NOMO-1 treated with dmso at 0.1 percent for 144 hours (cell line): ENCODE data around the gene TMEM47.

Experiments
- DNase-seq: peaks from one replicate; lab custom pipeline; 2025; ENCODE audit not compliant: unreplicated experiment; lab: John Stamatoyannopoulos, UW

The TMEM47 gene

DNA sequence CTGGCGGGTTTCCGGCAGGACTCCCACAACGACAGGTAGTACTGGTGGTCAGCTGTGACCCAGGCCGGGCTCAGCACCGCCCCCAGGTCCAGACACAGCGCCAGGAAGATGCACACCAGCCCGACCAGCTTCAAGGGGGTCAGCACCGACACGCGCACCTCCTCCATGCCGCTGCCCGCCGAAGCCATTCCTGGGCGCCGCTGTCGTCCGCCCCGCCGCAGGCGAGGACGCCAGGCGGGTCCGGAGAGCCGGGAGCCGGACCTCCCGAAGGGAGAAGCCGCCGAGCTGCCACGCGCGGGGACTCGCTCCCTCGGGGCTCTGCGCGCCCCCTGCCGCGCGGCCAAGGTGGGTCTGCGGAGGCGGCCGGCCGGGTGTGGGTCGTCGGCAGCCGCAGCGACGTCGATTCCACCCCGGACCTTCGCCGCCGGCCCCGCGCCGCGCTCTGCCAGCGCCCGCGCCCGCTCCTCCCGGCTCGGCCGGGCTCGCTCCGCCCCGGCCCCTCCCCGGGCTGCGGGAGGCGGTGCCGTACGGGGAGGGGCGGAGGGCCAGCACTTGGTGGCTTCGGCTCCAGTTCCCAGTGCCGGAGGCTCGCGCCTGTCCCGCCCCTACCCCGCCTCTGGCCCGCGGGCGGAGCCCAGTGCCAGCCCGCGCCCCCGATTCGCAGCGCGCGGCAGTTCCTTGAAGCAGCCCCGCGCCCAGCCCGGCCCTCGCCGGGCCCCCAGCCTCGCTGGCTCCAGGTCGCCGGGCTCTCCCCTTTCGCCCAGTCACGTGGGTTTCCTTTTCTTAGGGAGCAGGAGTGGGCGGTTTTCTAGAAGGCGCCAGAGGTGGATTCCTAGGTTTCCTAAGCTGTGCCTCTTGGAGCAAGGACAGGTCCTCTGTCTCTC lies at the start of gene TMEM47:
TMEM47 (minus strand) TSS at position 444 of the 884 bp plus-strand sequence; CDS start at position 188, 256 bp downstream.
- no peak for DNase-seq

GRCh38 chrX:34687095-34687494 lies 30.0 kb upstream of the TMEM47 start:
- DNase-seq, result no peak

- DNase-seq, result no peak
Measured at GRCh38 chrX:34659575-34659974, 2.5 kb upstream of the TMEM47 start.

GRCh38 chrX:34658326-34658725 lies 1.2 kb upstream of the TMEM47 start:
- no peak for DNase-seq

DNA sequence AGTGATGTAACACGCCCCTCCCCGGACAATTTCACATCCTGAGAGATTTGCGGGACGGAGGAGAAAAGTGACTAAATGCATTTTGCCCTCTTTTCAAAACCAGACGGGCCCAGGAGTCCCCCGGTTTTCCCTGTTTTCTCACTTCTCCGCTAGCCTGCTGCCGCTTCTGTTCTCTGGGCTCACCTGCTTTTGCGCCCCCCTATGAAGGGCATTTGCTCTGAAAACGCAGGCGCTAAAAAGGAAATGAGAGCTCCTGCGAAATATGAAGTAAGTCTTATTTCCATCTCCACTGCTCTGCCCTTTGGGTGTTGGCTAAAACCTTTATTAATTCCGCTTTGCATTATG lies 613 bp upstream of the TMEM47 start:
- DNase-seq, result no peak

- DNase-seq, result no peak
Measured at GRCh38 chrX:34656467-34656841, 631 bp downstream of the TMEM47 start.

DNA sequence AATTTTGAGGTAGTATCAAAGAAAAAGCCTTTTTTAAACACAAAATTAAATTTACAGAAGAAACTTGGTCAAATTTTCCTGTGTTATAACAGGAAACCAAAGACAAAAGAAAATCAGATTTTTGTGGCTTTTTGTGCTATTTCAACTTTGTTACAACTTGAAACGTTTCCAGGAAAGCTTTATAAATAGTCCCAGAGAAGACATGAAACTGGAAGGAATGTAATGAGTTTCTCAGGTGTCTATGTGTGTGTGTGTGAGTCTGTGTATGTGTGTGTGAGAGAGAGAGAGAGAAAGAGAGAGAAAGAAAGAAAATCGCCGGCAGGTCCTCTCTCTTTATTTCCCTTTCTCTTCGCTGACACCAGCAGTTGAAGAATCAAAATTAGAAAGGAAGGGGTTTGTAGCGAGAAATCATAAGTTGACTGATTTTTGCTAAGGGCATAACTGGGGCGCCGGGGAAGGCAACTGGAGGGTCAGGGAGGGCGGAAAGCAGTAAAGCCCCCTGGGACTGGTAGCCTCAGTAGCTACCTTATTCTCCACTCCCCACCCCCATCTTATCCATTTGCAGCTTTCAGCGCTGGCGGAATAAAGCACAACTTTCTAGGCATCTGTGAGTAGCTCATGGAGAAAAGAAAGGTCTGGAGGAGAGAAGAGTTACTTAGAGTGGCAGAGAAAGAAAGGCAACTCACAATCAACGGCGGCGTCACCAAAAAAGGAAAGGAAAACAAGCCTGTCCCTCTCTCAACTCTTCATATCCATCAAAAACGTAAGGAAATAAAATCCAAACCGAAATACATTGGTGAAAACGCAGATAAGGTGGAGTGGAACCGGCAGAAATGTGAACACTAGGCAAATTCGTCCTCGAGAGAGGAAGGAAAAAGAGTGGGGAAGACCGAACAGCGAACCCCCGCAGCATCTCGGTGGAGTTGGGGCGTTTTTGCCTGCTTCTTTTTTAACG lies 1.3 kb downstream of the TMEM47 start:
- no peak for DNase-seq

DNA sequence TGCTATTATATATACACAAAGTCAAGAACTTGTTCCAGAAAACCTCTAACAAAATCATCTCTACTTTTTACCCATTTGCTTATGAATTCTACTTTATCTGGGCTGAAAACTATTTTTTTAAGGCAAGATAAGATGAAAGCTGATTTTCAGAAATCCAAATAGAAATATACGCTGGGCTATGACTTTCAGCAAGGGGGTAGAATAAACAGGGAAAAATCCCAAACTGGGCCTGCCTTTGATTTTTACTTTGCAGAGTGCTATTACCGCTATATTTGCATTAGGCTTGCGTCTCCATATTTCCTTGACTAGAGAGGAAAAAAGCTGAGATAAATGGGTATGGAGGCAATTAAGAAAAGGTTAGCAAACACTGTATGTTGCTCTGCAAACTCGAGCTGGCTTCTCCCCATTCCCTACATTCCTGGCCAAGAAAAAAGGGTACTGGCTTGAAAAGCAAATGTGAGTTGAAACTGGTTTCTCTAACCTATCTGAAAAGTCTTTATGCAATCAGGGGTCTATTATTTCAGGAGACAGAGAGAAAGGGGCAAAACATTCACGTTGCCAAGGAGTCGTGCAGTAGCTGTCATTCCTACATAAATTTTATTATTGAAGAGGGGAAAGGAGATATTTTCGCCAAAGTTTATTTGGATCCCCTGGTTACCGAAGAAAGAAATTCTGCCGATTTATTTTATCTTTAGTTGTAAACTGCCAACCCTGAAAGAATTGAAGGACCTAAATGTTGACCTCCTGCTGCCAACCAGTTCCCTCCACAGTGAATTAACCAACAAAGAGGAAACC lies 2.2 kb downstream of the TMEM47 start:
- no peak for DNase-seq

GRCh38 chrX:34653811-34654210 lies 3.3 kb downstream of the TMEM47 start:
- no peak for DNase-seq

- DNase-seq, result no peak
Measured at GRCh38 chrX:34642849-34643248, 14.2 kb downstream of the TMEM47 start.

DNA sequence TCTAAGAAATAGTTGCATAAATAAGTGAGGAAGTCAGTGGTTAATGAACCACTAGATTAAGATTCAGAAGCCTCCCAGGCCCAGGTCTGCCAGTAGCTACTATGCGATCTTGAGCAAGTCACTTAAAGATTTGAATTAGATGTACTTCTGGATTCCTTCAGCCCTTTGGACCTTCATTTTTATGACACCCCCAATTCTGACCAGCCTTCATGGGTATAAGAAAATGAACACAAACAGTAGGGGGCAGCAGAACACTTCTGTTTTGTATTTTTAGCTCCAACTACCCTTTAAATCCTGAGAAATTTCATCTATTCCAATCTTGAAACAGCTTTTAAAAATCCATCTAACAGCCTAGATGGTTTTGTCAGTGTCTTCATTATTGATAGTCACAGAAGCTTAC lies 19.0 kb downstream of the TMEM47 start:
- DNase-seq, result no peak

DNA sequence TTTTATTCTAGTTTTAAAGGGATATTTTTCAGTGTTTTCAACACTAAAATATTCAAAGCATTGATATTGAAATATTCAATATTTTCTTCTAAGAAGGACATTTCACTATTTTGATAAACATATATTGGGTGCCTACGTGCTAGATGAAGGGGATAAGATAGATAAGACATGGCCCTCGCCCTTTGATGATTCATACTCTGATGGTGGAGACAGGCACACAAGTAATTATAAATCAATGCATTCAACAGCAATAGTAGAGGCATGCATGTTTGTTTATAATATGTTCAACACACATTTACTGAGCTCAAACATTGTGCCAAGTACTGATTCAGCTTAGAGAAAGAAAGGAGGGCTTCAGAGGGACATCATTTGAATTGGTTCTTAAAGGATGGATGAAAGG lies 22.7 kb downstream of the TMEM47 start:
- DNase-seq, result no peak

GRCh38 chrX:34632384-34632783 lies 24.7 kb downstream of the TMEM47 start:
- no peak for DNase-seq

GRCh38 chrX:34631479-34632220 lies 25.4 kb downstream of the TMEM47 start:
- no peak for DNase-seq

DNA sequence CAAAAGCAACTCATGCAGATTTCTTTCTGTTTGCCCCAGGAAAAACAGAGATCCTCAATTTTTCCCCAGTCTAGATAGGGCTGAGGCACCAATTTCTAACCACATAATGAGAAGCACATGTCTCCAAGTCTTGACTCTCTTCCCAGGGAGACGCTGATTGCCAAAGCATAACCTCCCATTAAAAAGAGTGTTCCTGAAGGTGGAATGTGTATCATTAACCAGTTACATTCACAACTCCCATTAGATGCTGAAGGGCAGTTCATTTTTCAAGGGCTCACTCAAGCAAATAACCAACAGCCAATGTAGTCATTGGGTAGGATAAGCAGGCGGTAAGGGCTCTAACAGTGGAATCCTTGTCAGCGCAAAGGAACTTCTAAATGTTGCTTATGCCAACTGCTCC lies 27.5 kb downstream of the TMEM47 start:
- no peak for DNase-seq

DNA sequence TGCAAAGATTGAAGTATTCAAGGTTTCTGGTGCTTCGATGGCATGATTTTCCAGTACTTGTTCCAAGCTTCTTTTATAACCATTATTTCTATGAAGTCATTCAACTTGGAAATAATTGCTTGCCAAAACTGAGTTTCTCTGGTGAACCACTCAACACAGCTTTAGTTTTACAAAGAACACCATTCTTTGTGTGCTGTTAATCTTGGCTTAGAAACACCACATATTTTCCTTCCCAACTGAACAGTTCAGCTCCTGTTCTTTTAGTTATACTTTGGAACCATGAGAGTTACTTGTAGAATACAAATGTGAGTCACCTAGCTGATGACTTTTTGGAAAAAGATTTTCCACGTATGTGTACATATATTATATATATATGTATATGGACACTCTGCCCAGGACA lies 32.7 kb downstream of the TMEM47 start:
- DNase-seq, result no peak

DNA sequence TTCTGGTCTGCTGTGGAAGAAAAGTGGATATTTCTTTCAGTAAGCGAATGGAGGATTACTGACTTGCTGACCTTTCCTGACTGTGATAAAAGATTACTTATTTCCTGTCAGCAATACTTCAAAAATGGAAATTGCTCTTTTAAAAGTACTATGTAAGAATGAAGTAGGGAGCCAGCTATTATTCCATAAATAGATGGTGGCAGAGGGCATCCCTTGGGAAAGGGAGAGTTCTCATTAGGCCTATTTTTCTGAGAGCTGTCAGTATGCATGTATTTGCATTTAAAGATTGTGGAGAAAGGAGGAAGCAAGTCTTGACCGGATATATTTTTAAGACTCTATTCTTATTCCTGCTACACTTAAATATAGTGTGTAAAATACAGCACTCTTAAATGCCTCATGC lies 37.2 kb downstream of the TMEM47 start:
- DNase-seq, result no peak

- no peak for DNase-seq
Measured at GRCh38 chrX:34612036-34612435, 45.0 kb downstream of the TMEM47 start.

GRCh38 chrX:34598362-34598761 lies 58.7 kb downstream of the TMEM47 start:
- no peak for DNase-seq

GRCh38 chrX:34586936-34587335 lies 70.1 kb downstream of the TMEM47 start:
- DNase-seq, result no peak
